Glutamatergic neuron (in vitro differentiated cells): ENCODE measurements around the gene CD8A. TPM values are rescaled to one million over a fixed set of nuclear protein-coding genes. Genes with fewer than 3 reads are reported as not detected.

Experiments
- DNase-seq: peaks from one replicate; pipeline ENCODE4 v3.0.0; 2022
- H3K27ac Mint-ChIP-seq: one replicate; pipeline ENCODE4 v1.8.0; 2020; ENCODE audit warnings: mild to moderate bottlenecking, mixed read lengths, inconsistent platforms; ENCODE audit not compliant: unreplicated experiment
- H3K27me3 Mint-ChIP-seq: one replicate; pipeline ENCODE4 v1.8.0; 2020; ENCODE audit warnings: mild to moderate bottlenecking, moderate library complexity, mixed read lengths, inconsistent platforms; ENCODE audit not compliant: unreplicated experiment
- H3K36me3 Mint-ChIP-seq: one replicate; pipeline ENCODE4 v1.8.0; 2020; ENCODE audit warnings: mild to moderate bottlenecking, mixed read lengths, inconsistent platforms; ENCODE audit not compliant: unreplicated experiment
- H3K4me1 Mint-ChIP-seq: one replicate; pipeline ENCODE4 v1.8.0; 2020; ENCODE audit warnings: mild to moderate bottlenecking, low read depth, mixed read lengths, inconsistent platforms; ENCODE audit not compliant: unreplicated experiment
- H3K4me3 Mint-ChIP-seq: one replicate; pipeline ENCODE4 v1.8.0; 2020; ENCODE audit warnings: mild to moderate bottlenecking, mixed read lengths, inconsistent platforms; ENCODE audit not compliant: unreplicated experiment
- H3K9me3 Mint-ChIP-seq: one replicate; pipeline ENCODE4 v1.8.0; 2020; ENCODE audit warnings: mild to moderate bottlenecking, moderate library complexity, mixed read lengths, inconsistent platforms; ENCODE audit not compliant: unreplicated experiment
- CTCF ChIP-seq: fragments of 200-600 bp; sonication (generic); IDR thresholded peaks from one replicate; pipeline ENCODE4 v1.5.0; 2021; ENCODE audit not compliant: partially characterized antibody, unreplicated experiment
- total RNA-seq: library from RNA; stranded (reverse); fragmentation: NEBNext Ultra II Directional; extraction: Animal tissue kit (Norgen Biotek cat#: 25700); gene quantifications from one replicate; pipeline ENCODE4 v1.2.1, GENCODE V29; 2021; ENCODE audit not compliant: unreplicated experiment

CD8A gene
- total RNA-seq, 1 donor from 2014 or later: 0.59 TPM

GRCh38 chr2:86807468-86808275 is 17.0 kb upstream of the CD8A start:
- H3K4me3 Mint-ChIP-seq: peak overlapping the region; percentile 93
- H3K9me3 Mint-ChIP-seq: no peaks in the 10 kb centered on the region
- H3K4me1 Mint-ChIP-seq: no peaks in the 10 kb centered on the region
- no peak for TF ChIP-seq CTCF
- H3K36me3 Mint-ChIP-seq: no peaks in the 10 kb centered on the region
- H3K27me3 Mint-ChIP-seq: peaks cover 2% of the 10 kb centered on the region
- DNase-seq: peak; percentile 72
- peak overlapping the region; percentile 28 for H3K27ac Mint-ChIP-seq

DNA sequence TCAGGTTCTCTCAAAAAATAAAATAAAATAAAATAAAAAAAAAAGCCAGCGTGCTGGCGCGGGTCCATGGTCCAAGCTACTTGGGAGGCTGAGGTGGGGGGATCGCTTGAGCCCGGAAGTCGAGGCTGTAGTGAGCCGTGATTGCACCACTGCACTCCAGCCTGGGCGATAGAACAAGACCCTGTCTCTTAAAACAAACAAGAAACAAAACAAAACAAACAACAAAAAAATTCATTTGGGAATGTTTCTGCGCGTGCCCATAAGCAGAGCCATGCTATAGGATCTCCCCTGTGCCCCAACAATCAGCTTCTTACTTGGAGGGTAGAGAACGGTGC is 16.4 kb upstream of the CD8A start:
- DNase-seq: no peak
- Mint-ChIP-seq H3K4me1 (no peaks in the 10 kb centered on the region), H3K36me3 (no peaks in the 10 kb centered on the region), H3K9me3 (no peaks in the 10 kb centered on the region), H3K4me3 (peak overlapping the region; percentile 93), H3K27ac (peak overlapping the region; percentile 28), H3K27me3 (peaks cover 2% of the 10 kb centered on the region)
- no peak for TF ChIP-seq CTCF

GRCh38 chr2:86806059-86806857 is 15.5 kb upstream of the CD8A start:
- H3K27ac Mint-ChIP-seq: no peak overlapping the region
- no peaks in the 10 kb centered on the region for H3K9me3 Mint-ChIP-seq
- H3K4me1 Mint-ChIP-seq: no peaks in the 10 kb centered on the region
- H3K27me3 Mint-ChIP-seq: peaks cover 2% of the 10 kb centered on the region
- no peaks in the 10 kb centered on the region for H3K36me3 Mint-ChIP-seq
- no peak for DNase-seq
- no peak for TF ChIP-seq CTCF
- no peak overlapping the region for H3K4me3 Mint-ChIP-seq

DNA sequence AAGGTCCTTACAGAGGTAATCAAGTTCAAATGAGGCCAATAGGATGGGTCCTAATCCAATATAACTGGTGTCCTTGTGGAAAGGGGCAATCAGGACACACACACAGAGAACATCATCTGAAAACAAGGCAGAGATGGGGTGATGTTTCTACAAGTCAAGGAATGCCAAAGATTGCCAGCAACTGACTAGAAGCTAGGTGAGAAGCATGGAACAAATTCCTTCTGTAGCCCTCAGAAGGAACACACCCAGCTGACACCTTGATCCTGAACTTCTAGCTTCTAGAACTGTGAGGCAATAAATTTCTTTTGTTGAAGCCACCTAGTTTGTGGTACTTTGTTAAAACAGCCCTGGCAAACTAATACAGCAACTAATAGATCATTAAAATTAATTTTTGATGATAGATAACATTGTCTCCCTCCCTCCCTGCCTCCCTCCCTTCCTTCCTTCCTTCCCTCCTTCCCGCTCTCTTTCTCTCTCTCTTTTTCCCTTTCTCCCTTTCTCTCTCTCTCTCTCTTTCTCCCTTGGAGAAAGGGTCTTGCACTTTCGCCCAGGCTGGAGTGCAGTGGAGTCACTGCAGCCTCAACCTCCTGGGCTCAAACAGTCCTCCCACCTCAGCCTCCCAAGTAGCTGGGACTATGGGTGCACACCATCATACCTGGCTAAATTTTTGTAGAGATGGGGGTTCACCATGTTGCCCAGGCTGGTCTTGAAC is 10.3 kb upstream of the CD8A start:
- Mint-ChIP-seq H3K9me3 (no peaks in the 10 kb centered on the region), H3K27me3 (no peaks in the 10 kb centered on the region), H3K4me1 (no peaks in the 10 kb centered on the region), H3K27ac (no peak overlapping the region), H3K4me3 (no peak overlapping the region), H3K36me3 (peaks cover 14% of the 10 kb centered on the region)
- no peak for TF ChIP-seq CTCF
- no peak for DNase-seq
